ENCODE results near the gene SLFNL1. TPM values are rescaled to one million over a fixed set of nuclear protein-coding genes. Genes with fewer than 3 reads are reported as not detected.

The SLFNL1 gene
- total RNA-seq, 4 donors from 2014 or later: 0.42 to 0.97 (median 0.60) TPM; not detected in 1

DNA sequence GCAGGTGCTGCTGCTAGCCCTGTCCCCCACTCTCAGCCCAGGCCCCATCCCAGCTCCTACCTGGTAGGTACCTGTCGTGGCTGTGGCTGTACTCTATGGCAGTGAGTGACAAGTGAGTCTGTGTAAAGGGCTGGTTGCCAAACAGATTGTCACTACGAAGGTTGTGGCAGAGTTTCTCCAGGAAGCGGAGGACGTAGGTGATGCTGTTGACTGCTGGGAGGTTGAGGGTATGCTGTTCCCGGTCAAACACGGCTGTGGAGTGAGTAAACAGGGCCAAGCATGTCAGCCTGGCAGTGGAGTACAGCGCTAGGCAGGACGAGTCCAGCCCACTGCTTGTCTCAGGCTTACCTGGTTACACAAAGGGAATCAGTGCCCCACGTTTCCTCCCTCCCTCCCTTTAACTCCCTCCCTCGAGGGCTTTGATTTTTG lies 24.8 kb upstream of the SLFNL1 start:
- H3K27me3 ChIP-seq: no peaks in the 10 kb centered on the region
- peaks cover 34% of the 10 kb centered on the region for H3K4me1 ChIP-seq
- no peak overlapping the region for H3K4me3 ChIP-seq
- no peaks in the 10 kb centered on the region for H3K9me3 ChIP-seq
- peaks cover 7% of the 10 kb centered on the region for H3K36me3 ChIP-seq
- DNase-seq (ENCODE audit: low spot score in 2 of 2): no peak
- H3K27ac ChIP-seq: peak overlapping the region; percentile 85
- 49% methylated on average over 7 of the region's 10 CpGs for WGBS
- TF ChIP-seq CTCF (IDR thresholded peaks at IDR 0.05) (no peak), POLR2AphosphoS5 (IDR thresholded peaks at IDR 0.05) (no peak)

- H3K4me3 ChIP-seq: no peak overlapping the region
- 36% methylated on average over 5 of the region's 5 CpGs for WGBS
- no peaks in the 10 kb centered on the region for H3K9me3 ChIP-seq
- no peak for TF ChIP-seq CTCF (IDR thresholded peaks at IDR 0.05)
- TF ChIP-seq POLR2AphosphoS5 (IDR thresholded peaks at IDR 0.05): peak in 2 of 3 donors; percentile 51
- H3K27me3 ChIP-seq: no peaks in the 10 kb centered on the region
- H3K36me3 ChIP-seq: peaks cover 7% of the 10 kb centered on the region
- peak overlapping the region; percentile 85 for H3K27ac ChIP-seq
- peaks cover 34% of the 10 kb centered on the region for H3K4me1 ChIP-seq
- no peak for DNase-seq (ENCODE audit: low spot score in 2 of 2)
These were observed 24.2 kb upstream of the SLFNL1 start for GRCh38 chr1:41045740-41046139.

DNA sequence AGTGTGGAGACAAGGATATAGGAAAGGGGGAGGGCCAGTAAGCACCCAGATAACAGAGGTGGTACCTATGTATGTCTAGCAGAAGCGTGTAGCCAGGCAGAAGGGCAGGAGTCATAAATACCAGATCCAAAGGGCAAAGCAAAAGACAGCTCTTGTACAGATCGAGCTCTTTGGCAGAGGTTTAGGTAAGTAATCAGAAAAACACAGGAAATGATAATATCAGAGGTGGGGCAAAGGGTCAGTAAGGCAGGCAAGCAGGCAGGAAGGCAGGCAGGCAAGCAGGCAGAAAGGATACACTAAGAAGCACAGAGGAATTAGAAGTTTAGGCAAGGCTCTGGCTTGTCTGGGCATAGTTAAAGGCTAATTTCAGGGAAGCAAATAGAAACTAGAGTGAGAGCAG lies 22.7 kb upstream of the SLFNL1 start:
- no peak for DNase-seq (ENCODE audit: low spot score in 2 of 2)
- peaks cover 13% of the 10 kb centered on the region for H3K36me3 ChIP-seq
- H3K9me3 ChIP-seq: no peaks in the 10 kb centered on the region
- H3K4me1 ChIP-seq: peaks cover 34% of the 10 kb centered on the region
- H3K27me3 ChIP-seq: no peaks in the 10 kb centered on the region
- H3K27ac ChIP-seq: no peak overlapping the region
- no peak overlapping the region for H3K4me3 ChIP-seq
- TF ChIP-seq EP300 (IDR thresholded peaks at IDR 0.05) (no peak), CTCF (IDR thresholded peaks at IDR 0.05) (no peak), POLR2AphosphoS5 (IDR thresholded peaks at IDR 0.05) (no peak), POLR2A (IDR thresholded peaks at IDR 0.05) (no peak)
- WGBS: 49% methylated on average over 2 of the region's 2 CpGs

DNA sequence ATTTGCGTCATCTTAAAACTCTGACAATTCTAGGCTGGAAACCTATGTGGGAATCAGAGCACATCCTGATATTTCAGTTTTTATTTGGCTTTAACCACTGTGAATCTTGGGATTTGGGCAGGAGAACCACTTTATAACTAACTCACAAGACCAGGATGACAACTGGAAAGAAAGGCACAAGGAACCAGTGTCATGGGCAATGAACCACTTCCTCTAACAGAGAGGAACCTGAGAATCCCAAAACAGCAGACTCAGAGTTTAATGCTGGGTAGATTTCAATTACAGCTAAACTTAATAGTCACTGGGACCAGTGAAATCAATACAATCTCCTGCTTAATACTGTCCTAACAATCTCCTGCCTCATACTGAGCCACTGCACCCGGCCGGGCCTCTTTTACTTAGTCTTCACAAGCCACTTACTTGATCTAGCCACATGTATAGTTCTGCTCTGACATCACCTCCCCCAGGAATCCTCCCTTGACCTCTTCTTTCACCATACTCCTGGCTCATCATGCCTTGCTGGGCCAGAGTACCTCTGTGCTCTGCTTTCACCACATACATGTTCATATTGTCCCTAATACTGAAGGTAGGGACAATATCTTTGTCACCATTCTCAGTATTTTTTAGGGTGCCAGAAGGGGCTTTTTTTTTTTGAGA lies 20.2 kb upstream of the SLFNL1 start:
- no peak overlapping the region for H3K27ac ChIP-seq
- H3K4me1 ChIP-seq: peaks cover 30% of the 10 kb centered on the region
- DNase-seq (ENCODE audit: low spot score in 2 of 2): no peak
- H3K9me3 ChIP-seq: no peaks in the 10 kb centered on the region
- TF ChIP-seq POLR2AphosphoS5 (IDR thresholded peaks at IDR 0.05): no peak
- TF ChIP-seq CTCF (IDR thresholded peaks at IDR 0.05): no peak
- H3K4me3 ChIP-seq: no peak overlapping the region
- no peaks in the 10 kb centered on the region for H3K27me3 ChIP-seq
- H3K36me3 ChIP-seq: peaks cover 21% of the 10 kb centered on the region
- 97% methylated on average over 3 of the region's 3 CpGs for WGBS

GRCh38 chr1:41038110-41038509 lies 16.6 kb upstream of the SLFNL1 start:
- 90% methylated on average over 5 of the region's 5 CpGs for WGBS
- H3K36me3 ChIP-seq: peaks cover 40% of the 10 kb centered on the region
- no peaks in the 10 kb centered on the region for H3K9me3 ChIP-seq

More at GRCh38 chr1:41038110-41038509, 16.6 kb upstream of the SLFNL1 start:
- Histone ChIP-seq H3K27ac (no peak overlapping the region), H3K4me3 (no peak overlapping the region), H3K4me1 (no peaks in the 10 kb centered on the region), H3K27me3 (no peaks in the 10 kb centered on the region)
- DNase-seq (ENCODE audit: low spot score in 2 of 2): no peak
- no peak for TF ChIP-seq CTCF (IDR thresholded peaks at IDR 0.05)
- no peak for TF ChIP-seq POLR2A (IDR thresholded peaks at IDR 0.05)
- TF ChIP-seq EP300 (IDR thresholded peaks at IDR 0.05): no peak
- TF ChIP-seq POLR2AphosphoS5 (IDR thresholded peaks at IDR 0.05): no peak

Data from suprapubic skin (tissue), 4 donors.